Kidney (tissue), 14 donors: Measurements from ENCODE around the gene CRABP2. TPM values are rescaled to one million over a fixed set of nuclear protein-coding genes. Genes with fewer than 3 reads are reported as not detected.

Source experiments
- DNase-seq, 5 donors: peaks; one replicate each; pipeline ENCODE4 v3.0.0-alpha.2; 2013 to 2020
- FAIRE-seq: peaks from 2 replicates; lab custom pipeline; 2012; peaks lifted over from hg19 to GRCh38; lab: Jason Lieb, UNC
- H3K27ac ChIP-seq, 2 donors: one replicate each; pipeline ENCODE4 v1.7.0; 2013; ENCODE audit warnings: low read depth in 2 of 2, low read length in 2 of 2, inconsistent platforms in 1 of 2
- H3K27me3 ChIP-seq: one replicate; pipeline ENCODE4 v1.7.1; 2013; ENCODE audit warnings: low read length, inconsistent platforms; ENCODE audit not compliant: control insufficient read depth, insufficient read depth
- H3K36me3 ChIP-seq, 3 donors: one replicate each; pipeline versions ENCODE4 v1.7.0 to v1.7.1; 2013; ENCODE audit warnings: low read length in 3 of 3, control low read depth in 1 of 3, inconsistent platforms in 1 of 3; ENCODE audit not compliant: insufficient read depth in 3 of 3, control insufficient read depth in 2 of 3
- H3K4me1 ChIP-seq, 3 donors: one replicate each; pipeline versions ENCODE4 v1.7.0 to v1.7.1; 2013; ENCODE audit warnings: low read length in 3 of 3, inconsistent platforms in 1 of 3, low read depth in 1 of 3; ENCODE audit not compliant: control insufficient read depth in 2 of 3, insufficient read depth in 2 of 3
- H3K4me3 ChIP-seq, 3 donors: one replicate each; pipeline versions ENCODE4 v1.7.0 to v1.8.1; 2013; ENCODE audit warnings: low read length in 3 of 3, control low read depth in 1 of 3, inconsistent platforms in 1 of 3
- H3K9ac ChIP-seq, 3 donors: one replicate each; pipeline versions ENCODE4 v1.7.0 to v1.7.1; 2013; ENCODE audit warnings: low read length in 3 of 3, control low read depth in 1 of 3, inconsistent platforms in 1 of 3
- H3K9me3 ChIP-seq, 3 donors: one replicate each; pipeline versions ENCODE4 v1.7.0 to v1.7.1; 2013; ENCODE audit warnings: low read length in 3 of 3, control low read depth in 1 of 3, inconsistent platforms in 1 of 3; ENCODE audit not compliant: control insufficient read depth in 2 of 3, insufficient read depth in 1 of 3
- intact Hi-C: fragments of 100-400 bp; cut with DNase I; formaldehyde crosslinking; loops from one replicate; pipeline ENCODE4 v1.11.1; 2022
- polyA plus RNA-seq: library from polyadenylated mRNA; stranded (reverse); fragments of 350-450 nt; fragmentation: Illumina TruSeq; extraction: RNeasy Lipid Tissue Mini Kit (QIAGEN cat#74804); gene quantifications from one replicate; pipeline ENCODE4 v1.2.3, GENCODE V29; 2014; ENCODE audit warnings: low read depth, low replicate concordance; ENCODE audit not compliant: insufficient read depth
- total RNA-seq: library from RNA; stranded (reverse); fragmentation: NEBNext Ultra II Directional; extraction: Animal tissue kit (Norgen Biotek cat#: 25700); gene quantifications from one replicate; pipeline ENCODE4 v1.2.1, GENCODE V29; 2021
- TF ChIP-seq, protein P1 (sequence below): IDR thresholded peaks from 3 replicates; pipeline ENCODE4 v1.5.1; 2012; ENCODE audit warnings: mild to moderate bottlenecking, moderate library complexity, borderline replicate concordance; ENCODE audit not compliant: insufficient read depth; ENCODE audit errors: extremely low read depth
- donor health status: control.
- donor health status: control.
- donor health status: control.
- donor health status: control.
- donor health status: control.
- donor health status: DM: yes; HTN: yes; CAD: no.
- donor health status: Normal renal cell carcinoma (clear cell type).

Gene CRABP2
- total and polyA plus RNA-seq, 2 donors from 2014 or later: 15.2 to 21.6 TPM

GRCh38 chr1:156705918-156706656 is 704 bp upstream of the CRABP2 start:
- intact Hi-C loops: no loop called here
- Histone ChIP-seq H3K27ac (no peak overlapping the region), H3K9ac (peak overlapping the region in 2 of 3 donors; percentile 2 to 62), H3K36me3 (no peaks in the 10 kb centered on the region), H3K4me3 (peak overlapping the region; percentile 15 to 50 (median 28)), H3K4me1 (peaks cover 0 to 11% (median 0%) of the 10 kb centered on the region in 3 donors), H3K9me3 (no peaks in the 10 kb centered on the region), H3K27me3 (no peaks in the 10 kb centered on the region)
- DNase-seq: peak; percentile 79 to 95 (median 94)
- no peak for FAIRE-seq
- TF ChIP-seq, protein P1, sequence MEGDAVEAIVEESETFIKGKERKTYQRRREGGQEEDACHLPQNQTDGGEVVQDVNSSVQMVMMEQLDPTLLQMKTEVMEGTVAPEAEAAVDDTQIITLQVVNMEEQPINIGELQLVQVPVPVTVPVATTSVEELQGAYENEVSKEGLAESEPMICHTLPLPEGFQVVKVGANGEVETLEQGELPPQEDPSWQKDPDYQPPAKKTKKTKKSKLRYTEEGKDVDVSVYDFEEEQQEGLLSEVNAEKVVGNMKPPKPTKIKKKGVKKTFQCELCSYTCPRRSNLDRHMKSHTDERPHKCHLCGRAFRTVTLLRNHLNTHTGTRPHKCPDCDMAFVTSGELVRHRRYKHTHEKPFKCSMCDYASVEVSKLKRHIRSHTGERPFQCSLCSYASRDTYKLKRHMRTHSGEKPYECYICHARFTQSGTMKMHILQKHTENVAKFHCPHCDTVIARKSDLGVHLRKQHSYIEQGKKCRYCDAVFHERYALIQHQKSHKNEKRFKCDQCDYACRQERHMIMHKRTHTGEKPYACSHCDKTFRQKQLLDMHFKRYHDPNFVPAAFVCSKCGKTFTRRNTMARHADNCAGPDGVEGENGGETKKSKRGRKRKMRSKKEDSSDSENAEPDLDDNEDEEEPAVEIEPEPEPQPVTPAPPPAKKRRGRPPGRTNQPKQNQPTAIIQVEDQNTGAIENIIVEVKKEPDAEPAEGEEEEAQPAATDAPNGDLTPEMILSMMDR: peak; percentile 52

- H3K27ac ChIP-seq: no peak overlapping the region
- TF ChIP-seq, protein P1: no peak
- peak in 4 of 5 donors; percentile 53 to 83 (median 66) for DNase-seq
Observed at GRCh38 chr1:156704930-156705320, 458 bp downstream of the CRABP2 start.

DNA sequence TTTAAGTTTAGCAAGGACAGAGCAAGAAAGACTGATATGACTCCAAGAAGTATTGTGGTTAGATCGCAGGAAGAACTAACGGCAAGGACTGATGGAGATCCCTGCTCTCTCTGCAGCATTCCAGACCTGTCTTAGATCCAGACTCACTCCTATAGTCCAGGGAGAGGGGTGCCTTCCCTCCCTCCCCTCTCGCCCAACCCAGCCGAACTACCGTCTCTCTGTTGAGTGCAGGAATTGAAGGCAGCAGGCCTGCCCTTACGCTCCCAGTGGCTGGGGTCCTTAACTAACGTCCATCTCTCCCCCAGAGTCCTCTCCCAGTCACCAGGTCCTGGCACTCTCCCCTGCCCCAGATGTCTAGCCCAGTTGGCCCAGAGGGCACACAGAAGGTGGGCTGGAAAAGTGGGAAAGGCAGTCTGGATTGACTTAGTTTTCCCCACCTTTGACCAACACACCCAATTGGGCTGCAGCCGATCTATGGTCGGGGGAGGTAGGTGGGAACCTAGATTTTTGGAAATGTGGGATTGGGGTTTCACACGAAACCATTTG is 1.1 kb downstream of the CRABP2 start:
- Histone ChIP-seq H3K9me3 (no peaks in the 10 kb centered on the region), H3K9ac (no peak overlapping the region), H3K4me1 (peaks cover 0 to 11% (median 0%) of the 10 kb centered on the region in 3 donors), H3K27ac (no peak overlapping the region), H3K27me3 (no peaks in the 10 kb centered on the region), H3K36me3 (no peaks in the 10 kb centered on the region), H3K4me3 (peak overlapping the region in 2 of 3 donors; percentile 35 to 50)
- DNase-seq: peak in 1 of 5 donors; percentile 60
- no peak for FAIRE-seq
- intact Hi-C loops: no loop called here
- TF ChIP-seq, protein P1: no peak

More at GRCh38 chr1:156704930-156705320, 458 bp downstream of the CRABP2 start:
- FAIRE-seq: no peak
- intact Hi-C loops: no loop called here
- peak overlapping the region in 2 of 3 donors; percentile 39 to 50 for H3K4me3 ChIP-seq
- no peaks in the 10 kb centered on the region for H3K36me3 ChIP-seq
- H3K9me3 ChIP-seq: no peaks in the 10 kb centered on the region
- H3K9ac ChIP-seq: peak overlapping the region in 1 of 3 donors; percentile 40
- H3K4me1 ChIP-seq: peaks cover 0 to 11% (median 0%) of the 10 kb centered on the region in 3 donors
- no peaks in the 10 kb centered on the region for H3K27me3 ChIP-seq
